ENCODE measurements around the gene UVRAG.
A peak's percentile ranks its signal among the peaks of the same experiment; 100 is the strongest.

The UVRAG gene

GRCh38 chr11:75925785-75926164 lies 110.8 kb downstream of the UVRAG start:
- no peak for DNase-seq

- DNase-seq, result no peak
These were observed 114.7 kb downstream of the UVRAG start for GRCh38 chr11:75929706-75930105.

- no peak for DNase-seq
These were observed 115.5 kb downstream of the UVRAG start for GRCh38 chr11:75930534-75930933.

DNA sequence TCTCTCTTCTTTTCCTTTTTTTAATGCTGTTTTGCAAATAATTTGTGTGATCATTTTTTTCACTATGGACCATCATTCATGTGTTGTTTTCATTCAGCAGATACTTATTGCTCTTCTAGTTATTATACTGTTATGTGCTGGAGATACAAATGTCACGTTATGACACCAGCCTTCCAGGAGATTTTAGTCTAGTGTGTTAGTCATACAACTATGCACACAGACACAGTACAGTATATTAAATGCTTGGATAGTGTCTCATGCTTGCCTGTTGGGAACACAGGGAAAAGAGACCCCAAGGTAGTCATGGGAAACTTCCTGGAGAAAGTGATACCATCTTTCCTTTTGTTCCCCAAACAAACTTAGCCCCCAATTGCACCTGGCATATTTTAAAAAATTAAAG lies 116.1 kb downstream of the UVRAG start:
- no peak for DNase-seq

DNA sequence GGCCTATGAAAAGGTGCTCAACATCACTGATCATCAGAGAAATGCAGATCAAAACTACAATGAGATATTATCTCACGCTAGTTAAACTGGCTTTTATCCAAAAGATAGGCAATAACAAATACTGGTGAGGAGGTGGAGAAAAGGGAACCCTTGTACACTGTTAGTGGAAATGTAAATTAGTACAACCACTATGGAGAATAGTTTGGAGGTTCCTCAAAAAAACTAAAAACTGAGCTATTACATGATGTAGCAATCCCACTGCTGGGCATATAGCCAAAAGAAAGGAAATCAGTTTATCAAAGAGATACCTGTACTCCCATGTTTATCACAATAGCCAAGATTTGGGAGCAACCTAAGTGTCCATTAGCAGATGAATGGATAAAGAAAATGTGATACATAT lies 118.7 kb downstream of the UVRAG start:
- DNase-seq, result peak; percentile 19 to 25 (median 23)

GRCh38 chr11:75934851-75935250 lies 119.8 kb downstream of the UVRAG start:
- DNase-seq, result no peak

GRCh38 chr11:75938543-75938942 lies 123.5 kb downstream of the UVRAG start:
- DNase-seq, result no peak

GRCh38 chr11:75939516-75939915 lies 124.5 kb downstream of the UVRAG start:
- no peak for DNase-seq

DNA sequence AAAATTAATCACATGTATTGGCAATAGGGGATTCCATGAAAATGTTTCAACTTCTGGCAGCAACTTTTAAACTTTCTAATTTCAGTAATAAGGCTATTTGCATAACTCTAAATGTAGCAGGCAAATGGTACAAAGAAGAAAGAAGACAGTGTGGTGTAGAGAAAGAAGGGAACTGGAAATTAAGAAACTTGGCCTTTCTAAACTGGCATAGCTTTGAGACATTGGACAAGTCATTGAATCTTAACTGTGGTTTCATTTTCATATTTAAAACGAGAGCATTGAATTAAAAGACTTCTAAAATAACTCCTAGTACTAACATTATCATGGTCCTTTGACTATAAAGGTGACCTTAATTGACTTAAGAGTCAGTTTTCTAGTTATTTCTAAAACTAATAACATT lies 125.0 kb downstream of the UVRAG start:
- DNase-seq, result peak; percentile 12 to 40 (median 27)

GRCh38 chr11:75940911-75941310 lies 125.9 kb downstream of the UVRAG start:
- peak in 1 of 3 donors; percentile 14 for DNase-seq

GRCh38 chr11:75944515-75944914 lies 129.5 kb downstream of the UVRAG start:
- no peak for DNase-seq

GRCh38 chr11:75945446-75945845 lies 130.4 kb downstream of the UVRAG start:
- DNase-seq, result no peak

- no peak for DNase-seq
These were observed 130.9 kb downstream of the UVRAG start for GRCh38 chr11:75945947-75946346.

GRCh38 chr11:75946531-75947530 lies 131.8 kb downstream of the UVRAG start:
- no peak for DNase-seq

DNA sequence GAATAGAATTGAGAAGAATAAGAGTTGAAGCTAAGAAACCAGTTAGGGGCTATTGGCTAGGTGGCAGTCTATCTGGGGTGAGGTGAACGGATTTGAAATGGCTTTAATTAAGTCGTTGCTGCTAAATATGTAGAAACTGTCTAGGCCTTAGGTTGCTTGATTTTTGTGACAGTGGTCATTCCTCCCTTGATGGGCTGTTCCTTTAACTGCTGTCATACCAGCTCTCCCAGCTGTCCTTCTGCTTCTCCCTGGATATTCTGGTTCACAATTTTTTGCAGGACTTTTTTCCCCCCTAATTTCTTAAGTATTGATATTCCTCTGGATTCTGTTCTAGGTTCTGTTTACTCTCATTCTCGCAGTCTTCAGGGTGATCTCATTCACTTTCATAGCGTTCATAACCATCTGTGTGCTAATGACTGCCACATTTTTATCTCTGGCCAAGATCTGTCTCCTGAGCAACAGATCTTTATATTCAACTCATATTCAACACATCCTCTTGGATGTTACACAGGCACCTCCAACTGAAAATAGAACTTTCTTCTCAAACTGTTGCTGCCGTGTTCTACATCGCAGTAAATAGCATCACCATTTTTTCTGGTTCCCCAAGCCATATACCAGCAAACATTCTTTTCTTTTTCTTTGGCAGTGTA lies 134.1 kb downstream of the UVRAG start:
- no peak for DNase-seq

DNA sequence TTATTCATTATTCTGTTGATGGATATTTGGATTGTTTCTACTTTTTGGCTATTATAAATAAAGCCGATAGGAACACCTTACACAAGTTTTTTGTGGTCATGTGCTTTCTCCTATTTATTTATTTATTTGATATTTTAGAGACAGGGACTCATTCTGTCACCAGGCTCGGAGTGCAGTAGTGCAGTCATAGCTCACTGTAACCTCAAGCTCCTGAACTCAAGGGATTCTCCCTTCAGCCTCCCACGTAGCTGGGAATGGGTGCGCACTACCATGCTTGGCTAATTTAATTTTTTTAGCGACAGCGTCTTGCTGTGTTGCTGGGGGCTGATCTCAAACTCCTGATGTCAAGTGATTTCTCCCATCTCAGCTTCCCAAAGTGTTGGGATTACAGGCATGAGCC lies 135.1 kb downstream of the UVRAG start:
- no peak for DNase-seq

DNA sequence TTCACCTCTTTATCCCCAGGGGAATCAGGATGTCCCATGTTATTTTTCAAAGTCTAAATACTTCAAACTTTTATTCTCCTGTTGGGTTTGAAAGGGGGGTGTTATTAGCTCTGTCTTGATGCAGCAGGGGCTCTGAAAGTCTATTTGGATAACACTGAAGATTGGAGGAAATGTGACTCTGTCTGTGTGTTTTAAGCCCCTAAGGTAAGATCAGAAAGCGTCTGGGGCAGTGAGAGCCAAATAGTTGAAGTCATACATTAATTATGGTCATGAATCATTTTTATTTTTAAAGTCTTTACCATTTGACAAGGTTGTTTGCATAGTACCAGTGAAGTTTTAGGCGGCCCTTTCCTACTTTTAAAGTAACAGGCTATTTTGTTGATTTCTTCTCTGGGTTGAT lies 139.0 kb downstream of the UVRAG start:
- DNase-seq, result no peak

- no peak for DNase-seq
These were observed 140.4 kb downstream of the UVRAG start for GRCh38 chr11:75955443-75955842.

DNA sequence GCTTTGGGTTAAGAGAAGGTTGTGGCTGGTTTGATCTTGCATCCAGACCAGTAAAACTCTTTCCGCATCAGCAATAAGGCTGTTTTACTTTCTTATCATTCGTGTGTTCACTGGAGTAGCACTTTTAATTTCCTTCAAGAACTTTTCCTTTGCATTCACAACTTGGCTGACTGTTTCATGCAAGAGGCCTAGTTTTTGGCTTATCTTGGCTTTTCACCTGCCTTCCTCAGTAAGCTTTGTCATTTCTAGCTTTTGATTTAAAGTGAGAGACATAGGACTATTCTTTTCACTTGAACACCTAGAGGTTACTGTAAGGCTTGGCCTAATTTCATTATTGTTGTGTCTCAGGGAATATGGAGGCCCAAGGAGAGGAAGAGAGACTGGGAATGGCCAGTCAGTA lies 144.5 kb downstream of the UVRAG start:
- no peak for DNase-seq

GRCh38 chr11:75964071-75964470 lies 149.1 kb downstream of the UVRAG start:
- DNase-seq, result no peak

GRCh38 chr11:75966537-75967287 lies 151.7 kb downstream of the UVRAG start:
- peak; percentile 75 to 83 (median 80) for DNase-seq

GRCh38 chr11:75968021-75968625 lies 153.1 kb downstream of the UVRAG start:
- peak in 2 of 3 donors; percentile 8 to 20 for DNase-seq

Measured in suppressor macrophage treated with lipopolysaccharide for 1 hour (primary cell).